Measurements from ENCODE around the gene WDR13.
"Not testable (repeated sequence)": the region's sequence is repeated elsewhere in the genome, so short reads cannot be mapped to it uniquely, and the experiment has no call there.

The WDR13 gene

GRCh38 chrX:48597353-48598264, at the start of gene WDR13:
Gene WDR13 (plus strand): TSS chrX:48597492. CDS start chrX:48597997, 505 bp downstream.
- peak; percentile 92 for DNase-seq (ENCODE audit: low spot score)

- no peak for DNase-seq (ENCODE audit: low spot score)
Measured at GRCh38 chrX:48548871-48549270, 48.4 kb upstream of the WDR13 start.

GRCh38 chrX:48555731-48556325, 41.5 kb upstream of the WDR13 start:
- not testable (repeated sequence) for DNase-seq (ENCODE audit: low spot score)

GRCh38 chrX:48558271-48558670, 39.0 kb upstream of the WDR13 start:
- peak; percentile 47 for DNase-seq (ENCODE audit: low spot score)

- DNase-seq (ENCODE audit: low spot score): no peak
Measured at GRCh38 chrX:48559636-48560035, 37.7 kb upstream of the WDR13 start.

- DNase-seq (ENCODE audit: low spot score): no peak
Measured at GRCh38 chrX:48560056-48560455, 37.2 kb upstream of the WDR13 start.

- no peak for DNase-seq (ENCODE audit: low spot score)
Measured at GRCh38 chrX:48560681-48561080, 36.6 kb upstream of the WDR13 start.

- DNase-seq (ENCODE audit: low spot score): peak; percentile 84
Measured at GRCh38 chrX:48569958-48570357, 27.3 kb upstream of the WDR13 start.

GRCh38 chrX:48573690-48574269, 23.5 kb upstream of the WDR13 start:
- no peak for DNase-seq (ENCODE audit: low spot score)

- peak; percentile 93 for DNase-seq (ENCODE audit: low spot score)
Measured at GRCh38 chrX:48574270-48575266, 22.7 kb upstream of the WDR13 start, which contains the start of gene RBM3. Gene RBM3 (plus strand): TSS chrX:48574484. CDS start chrX:48575181, 697 bp downstream.

- no peak for DNase-seq (ENCODE audit: low spot score)
Measured at GRCh38 chrX:48575642-48576041, 21.6 kb upstream of the WDR13 start.

- DNase-seq (ENCODE audit: low spot score): no peak
Measured at GRCh38 chrX:48576108-48576507, 21.2 kb upstream of the WDR13 start.

- DNase-seq (ENCODE audit: low spot score): no peak
Measured at GRCh38 chrX:48578661-48579128, 18.6 kb upstream of the WDR13 start.

- no peak for DNase-seq (ENCODE audit: low spot score)
Measured at GRCh38 chrX:48579259-48579658, 18.0 kb upstream of the WDR13 start.

GRCh38 chrX:48580662-48581061, 16.6 kb upstream of the WDR13 start:
- DNase-seq (ENCODE audit: low spot score): no peak

GRCh38 chrX:48584698-48585097, 12.6 kb upstream of the WDR13 start:
- no peak for DNase-seq (ENCODE audit: low spot score)

GRCh38 chrX:48589482-48590162, 7.7 kb upstream of the WDR13 start:
- DNase-seq (ENCODE audit: low spot score): no peak

- no peak for DNase-seq (ENCODE audit: low spot score)
Measured at GRCh38 chrX:48590203-48591103, 6.8 kb upstream of the WDR13 start.

- DNase-seq (ENCODE audit: low spot score): no peak
Measured at GRCh38 chrX:48591255-48591791, 6.0 kb upstream of the WDR13 start.

GRCh38 chrX:48592971-48593370, 4.3 kb upstream of the WDR13 start:
- DNase-seq (ENCODE audit: low spot score): no peak

Measured in activated CD4-positive, alpha-beta T cell treated with anti-CD3 and anti-CD28 coated beads, Interleukin-2, Interleukin-4, amounts not matched to agents 100 ng/mL and 50 ng/mL, durations not matched to agents 16 hours and 8 hours (primary cell).